ENCODE measurements around the gene NT5DC3.

DNA sequence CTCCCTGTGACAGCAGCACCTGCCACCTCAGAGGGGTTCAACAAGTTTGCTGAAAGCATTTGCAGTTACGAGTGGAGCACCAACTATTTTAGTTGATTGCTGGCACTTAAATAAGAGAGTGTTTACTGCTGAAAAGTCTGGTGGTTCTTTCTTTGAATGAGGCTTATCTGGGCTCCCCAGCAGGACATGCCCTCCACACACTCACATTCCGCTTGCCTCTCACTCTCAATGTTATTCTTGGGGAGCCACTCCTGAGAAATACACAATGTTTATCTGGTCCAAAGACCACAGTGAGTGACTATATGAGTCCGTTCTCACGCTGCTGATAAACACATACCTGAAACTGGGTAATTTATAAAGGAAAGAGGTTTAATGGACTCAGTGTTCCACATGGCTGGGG is 31.9 kb downstream of the NT5DC3 start:
- TF ChIP-seq, protein P1, sequence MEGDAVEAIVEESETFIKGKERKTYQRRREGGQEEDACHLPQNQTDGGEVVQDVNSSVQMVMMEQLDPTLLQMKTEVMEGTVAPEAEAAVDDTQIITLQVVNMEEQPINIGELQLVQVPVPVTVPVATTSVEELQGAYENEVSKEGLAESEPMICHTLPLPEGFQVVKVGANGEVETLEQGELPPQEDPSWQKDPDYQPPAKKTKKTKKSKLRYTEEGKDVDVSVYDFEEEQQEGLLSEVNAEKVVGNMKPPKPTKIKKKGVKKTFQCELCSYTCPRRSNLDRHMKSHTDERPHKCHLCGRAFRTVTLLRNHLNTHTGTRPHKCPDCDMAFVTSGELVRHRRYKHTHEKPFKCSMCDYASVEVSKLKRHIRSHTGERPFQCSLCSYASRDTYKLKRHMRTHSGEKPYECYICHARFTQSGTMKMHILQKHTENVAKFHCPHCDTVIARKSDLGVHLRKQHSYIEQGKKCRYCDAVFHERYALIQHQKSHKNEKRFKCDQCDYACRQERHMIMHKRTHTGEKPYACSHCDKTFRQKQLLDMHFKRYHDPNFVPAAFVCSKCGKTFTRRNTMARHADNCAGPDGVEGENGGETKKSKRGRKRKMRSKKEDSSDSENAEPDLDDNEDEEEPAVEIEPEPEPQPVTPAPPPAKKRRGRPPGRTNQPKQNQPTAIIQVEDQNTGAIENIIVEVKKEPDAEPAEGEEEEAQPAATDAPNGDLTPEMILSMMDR (IDR thresholded peaks at IDR 0.05; ENCODE audit: low read length): no peak
- no peak for TF ChIP-seq EZH2 (IDR thresholded peaks at IDR 0.05; ENCODE audit: borderline replicate concordance, low read length)

All from OCI-LY1 (cell line).